CD4-positive, alpha-beta T cell (primary cell): Measurements from ENCODE around the gene TPSAB1. TPM values are rescaled to one million over a fixed set of nuclear protein-coding genes. Genes with fewer than 3 reads are reported as not detected.

Experiments used
- ATAC-seq: fragments of 200-7000 bp; cut with Tn5 transposase; one replicate; pipeline ENCODE4 v1.10.0; 2022; ENCODE audit warnings: mild to moderate bottlenecking; ENCODE audit not compliant: poor library complexity
- CTCF ChIA-PET: fragments of 350-600 bp; sonication (Branson Sonifier 250); formaldehyde crosslinking; loops from one replicate; lab custom pipeline; 2021; ENCODE audit warnings: antibody characterized with exemption, inconsistent platforms; lab: Charles Lee
- POLR2A ChIA-PET: fragments of 350-600 bp; sonication (Branson Sonifier 250); formaldehyde crosslinking; loops from one replicate; lab custom pipeline; 2021; ENCODE audit warnings: antibody characterized with exemption, inconsistent platforms; lab: Charles Lee
- DNase-seq, 14 experiments: peaks; one replicate each; pipeline ENCODE4 v3.0.0-alpha.2; 2013 to 2020; ENCODE audit warnings: mixed read lengths in 2 of 14
- H3K27ac ChIP-seq, 2 donors: one replicate each; pipeline versions ENCODE4 v1.5.1 to v1.7.0; 2013; ENCODE audit warnings: low read length in 2 of 2, low read depth in 1 of 2, mild to moderate bottlenecking in 1 of 2
- H3K27me3 ChIP-seq, 2 experiments: 1 replicate in 1 of 2; 2 replicates in 1 of 2; pipeline versions ENCODE4 v1.6.1 to v1.7.0; 2013; ENCODE audit warnings: low read length in 2 of 2, control low read depth in 1 of 2, mild to moderate bottlenecking in 1 of 2, moderate library complexity in 1 of 2; ENCODE audit not compliant: insufficient read depth in 2 of 2, control insufficient read depth in 1 of 2
- H3K36me3 ChIP-seq: one replicate; pipeline ENCODE4 v1.6.1; 2013; ENCODE audit warnings: low read length, control low read depth; ENCODE audit not compliant: insufficient read depth
- H3K4me1 ChIP-seq: one replicate; pipeline ENCODE4 v1.6.1; 2013; ENCODE audit warnings: low read length, control low read depth; ENCODE audit not compliant: insufficient read depth
- H3K4me3 ChIP-seq: one replicate; pipeline ENCODE4 v1.5.1; 2013; ENCODE audit warnings: mild to moderate bottlenecking, low read length, moderate library complexity
- H3K9me3 ChIP-seq, 2 experiments: 1 replicate in 1 of 2; 2 replicates in 1 of 2; pipeline versions ENCODE4 v1.6.1 to v1.7.0; 2013; ENCODE audit warnings: low read length in 2 of 2, mild to moderate bottlenecking in 2 of 2, control low read depth in 1 of 2, moderate library complexity in 1 of 2; ENCODE audit not compliant: control insufficient read depth in 1 of 2, insufficient read depth in 1 of 2
- H3K27ac Mint-ChIP-seq: one replicate; pipeline ENCODE4 v1.8.0; 2020; ENCODE audit warnings: mixed read lengths
- H3K27me3 Mint-ChIP-seq: one replicate; pipeline ENCODE4 v1.8.0; 2021; ENCODE audit warnings: mixed read lengths
- H3K36me3 Mint-ChIP-seq: one replicate; pipeline ENCODE4 v1.8.0; 2021; ENCODE audit warnings: low read depth, mixed read lengths
- H3K4me1 Mint-ChIP-seq: one replicate; pipeline ENCODE4 v1.8.0; 2021; ENCODE audit warnings: low read depth, mixed read lengths
- H3K4me3 Mint-ChIP-seq: one replicate; pipeline ENCODE4 v1.8.0; 2020; ENCODE audit warnings: mild to moderate bottlenecking, mixed read lengths
- H3K9me3 Mint-ChIP-seq: one replicate; pipeline ENCODE4 v1.8.0; 2020; ENCODE audit warnings: mixed read lengths
- intact Hi-C, 2 experiments: fragments of 100-400 bp; cut with DNase I in 1 of 2; cut with micrococcal nuclease in 1 of 2; formaldehyde crosslinking; loops; one replicate each; pipeline versions ENCODE4 v1.15.1 to v1.9.0; 2023 to 2025; cut with DNase I, micrococcal nuclease
- total RNA-seq, 174 experiments: library from RNA in 2 of 174; stranded (reverse) in 2 of 174; gene quantifications; one replicate each; pipeline ENCODE4 v1.2.3 and lab custom pipeline; 2021 to 2026
- TF ChIP-seq, protein P1 (sequence below): fragments of 200-600 bp; IDR thresholded peaks from one replicate; pipeline ENCODE4 v1.8.0; 2022; ENCODE audit warnings: antibody characterized with exemption, mild to moderate bottlenecking

TPSAB1 gene
- total RNA-seq, 2 experiments from 2014 or later = 0.22 TPM; not detected in 1

DNA sequence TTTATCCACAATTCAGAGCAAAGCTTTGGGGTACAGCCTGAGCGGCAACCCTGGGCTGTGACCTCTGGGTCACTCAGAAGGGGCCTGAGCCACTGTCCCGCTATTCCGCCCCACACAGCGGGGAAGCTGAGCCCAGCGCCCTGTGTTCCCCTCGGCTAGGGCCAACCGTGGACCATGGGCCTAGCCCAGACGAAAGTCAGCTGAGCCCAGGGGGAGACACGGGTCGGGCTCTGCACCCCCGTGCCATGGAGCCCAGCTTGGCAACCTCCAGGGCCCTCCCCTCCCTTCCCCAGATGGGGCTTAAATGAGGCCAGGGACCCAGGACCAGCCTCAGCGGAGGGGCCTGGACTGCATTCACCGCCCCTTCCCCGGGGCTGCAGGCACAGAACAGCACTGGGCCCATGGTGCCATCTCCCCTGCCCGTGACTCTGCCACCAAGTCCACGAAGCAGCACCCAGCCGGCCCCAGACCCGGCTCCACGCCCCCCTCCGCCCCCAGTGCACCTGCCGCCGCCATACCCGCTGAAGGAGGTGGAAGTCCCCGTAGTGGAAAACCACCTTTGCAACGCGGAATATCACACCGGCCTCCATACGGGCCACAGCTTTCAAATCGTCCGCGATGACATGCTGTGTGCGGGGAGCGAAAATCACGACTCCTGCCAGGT, 17.2 kb downstream of the TPSAB1 start:
- Histone ChIP-seq H3K27me3 (peaks cover 30 to 36% of the 10 kb centered on the region in 2 experiments), H3K9me3 (peaks cover 0 to 11% of the 10 kb centered on the region in 2 experiments), H3K27ac (no peak overlapping the region), H3K4me1 (peaks cover 11% of the 10 kb centered on the region), H3K36me3 (no peaks in the 10 kb centered on the region), H3K4me3 (no peak overlapping the region)
- peaks cover 23% of the 10 kb centered on the region for H3K27me3 Mint-ChIP-seq
- H3K36me3 Mint-ChIP-seq = no peaks in the 10 kb centered on the region
- peaks cover 5% of the 10 kb centered on the region for H3K4me1 Mint-ChIP-seq
- ATAC-seq = no peak
- H3K4me3 Mint-ChIP-seq = no peak overlapping the region
- H3K27ac Mint-ChIP-seq = no peak overlapping the region
- DNase-seq = no peak
- no peaks in the 10 kb centered on the region for H3K9me3 Mint-ChIP-seq
- CTCF ChIA-PET = no interaction called here
- POLR2A ChIA-PET = no interaction called here
- TF ChIP-seq, protein P1, sequence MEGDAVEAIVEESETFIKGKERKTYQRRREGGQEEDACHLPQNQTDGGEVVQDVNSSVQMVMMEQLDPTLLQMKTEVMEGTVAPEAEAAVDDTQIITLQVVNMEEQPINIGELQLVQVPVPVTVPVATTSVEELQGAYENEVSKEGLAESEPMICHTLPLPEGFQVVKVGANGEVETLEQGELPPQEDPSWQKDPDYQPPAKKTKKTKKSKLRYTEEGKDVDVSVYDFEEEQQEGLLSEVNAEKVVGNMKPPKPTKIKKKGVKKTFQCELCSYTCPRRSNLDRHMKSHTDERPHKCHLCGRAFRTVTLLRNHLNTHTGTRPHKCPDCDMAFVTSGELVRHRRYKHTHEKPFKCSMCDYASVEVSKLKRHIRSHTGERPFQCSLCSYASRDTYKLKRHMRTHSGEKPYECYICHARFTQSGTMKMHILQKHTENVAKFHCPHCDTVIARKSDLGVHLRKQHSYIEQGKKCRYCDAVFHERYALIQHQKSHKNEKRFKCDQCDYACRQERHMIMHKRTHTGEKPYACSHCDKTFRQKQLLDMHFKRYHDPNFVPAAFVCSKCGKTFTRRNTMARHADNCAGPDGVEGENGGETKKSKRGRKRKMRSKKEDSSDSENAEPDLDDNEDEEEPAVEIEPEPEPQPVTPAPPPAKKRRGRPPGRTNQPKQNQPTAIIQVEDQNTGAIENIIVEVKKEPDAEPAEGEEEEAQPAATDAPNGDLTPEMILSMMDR = no peak
- intact Hi-C loops = no loop called here

DNA sequence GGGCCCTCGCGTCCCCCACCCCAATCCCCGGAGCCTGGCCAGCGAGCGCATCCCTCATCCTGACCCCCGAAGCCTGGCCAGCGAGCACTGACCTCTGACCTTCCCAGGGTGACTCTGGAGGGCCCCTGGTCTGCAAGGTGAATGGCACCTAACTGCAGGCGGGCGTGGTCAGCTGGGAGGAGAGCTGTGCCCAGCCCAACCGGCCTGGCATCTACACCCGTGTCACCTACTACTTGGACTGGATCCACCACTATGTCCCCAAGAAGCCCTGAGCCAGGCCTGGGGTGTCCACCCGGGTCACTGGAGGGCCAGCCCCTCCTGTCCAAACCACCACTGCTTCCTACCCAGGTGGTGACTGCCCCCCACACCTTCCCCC, 17.7 kb downstream of the TPSAB1 start:
- CTCF ChIA-PET = no interaction called here
- Histone ChIP-seq H3K27me3 (peaks cover 30 to 36% of the 10 kb centered on the region in 2 experiments), H3K4me1 (peaks cover 11% of the 10 kb centered on the region), H3K9me3 (peaks cover 0 to 11% of the 10 kb centered on the region in 2 experiments), H3K36me3 (no peaks in the 10 kb centered on the region), H3K27ac (no peak overlapping the region), H3K4me3 (no peak overlapping the region)
- no peaks in the 10 kb centered on the region for H3K36me3 Mint-ChIP-seq
- ATAC-seq = no peak
- TF ChIP-seq, protein P1 = no peak
- no peak overlapping the region for H3K4me3 Mint-ChIP-seq
- peaks cover 5% of the 10 kb centered on the region for H3K4me1 Mint-ChIP-seq
- H3K27me3 Mint-ChIP-seq = peaks cover 23% of the 10 kb centered on the region
- no peak for DNase-seq
- intact Hi-C loops = no loop called here
- POLR2A ChIA-PET = no interaction called here
- H3K9me3 Mint-ChIP-seq = no peaks in the 10 kb centered on the region
- H3K27ac Mint-ChIP-seq = no peak overlapping the region

DNA sequence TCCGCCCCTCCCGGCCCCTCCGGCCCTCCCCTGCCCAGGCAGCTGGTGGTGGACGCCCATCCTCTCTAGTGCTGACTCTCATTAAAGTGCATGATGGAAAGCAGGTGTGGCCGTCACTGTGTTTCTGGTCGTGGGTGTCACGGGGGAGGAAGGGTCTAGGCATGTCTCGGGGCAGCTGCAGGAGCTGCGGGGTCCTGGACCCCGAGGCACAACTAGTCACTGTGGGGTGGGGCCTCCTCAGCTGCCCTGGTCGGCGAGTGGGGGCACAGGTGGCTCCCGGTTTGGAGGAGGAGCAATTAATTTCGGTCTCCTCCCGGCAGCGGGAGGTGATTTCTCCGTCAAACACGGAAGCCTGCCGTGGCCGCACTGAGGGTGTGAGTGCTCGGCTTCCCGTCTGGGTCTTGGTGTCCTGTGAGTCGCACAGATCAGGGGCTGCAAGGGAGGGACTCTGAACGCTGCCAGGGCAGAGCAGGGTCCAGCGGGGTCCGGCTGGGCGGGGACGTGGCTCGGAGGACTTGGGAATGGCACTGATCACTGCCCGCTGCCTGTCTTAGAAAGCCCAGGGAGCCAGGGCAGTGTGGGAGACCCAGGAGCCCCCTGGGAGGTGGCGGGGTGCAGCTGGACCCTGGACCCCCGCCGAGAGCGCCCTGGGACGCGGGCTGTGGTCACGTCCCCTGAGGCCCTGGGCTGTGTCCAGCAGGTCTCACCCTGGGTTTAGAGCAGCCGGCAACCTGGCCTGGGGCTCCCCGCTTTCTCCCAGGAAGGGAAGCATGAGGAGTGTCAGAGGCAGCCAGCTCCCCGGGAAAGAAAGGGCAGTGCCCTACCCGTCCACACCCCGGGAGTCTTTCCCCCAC, 18.6 kb downstream of the TPSAB1 start:
- Mint-ChIP-seq H3K9me3 (no peaks in the 10 kb centered on the region), H3K27me3 (peaks cover 23% of the 10 kb centered on the region), H3K27ac (no peak overlapping the region), H3K4me3 (no peak overlapping the region), H3K4me1 (peaks cover 5% of the 10 kb centered on the region), H3K36me3 (no peaks in the 10 kb centered on the region)
- H3K27me3 ChIP-seq = peaks cover 30 to 36% of the 10 kb centered on the region in 2 experiments
- no peak for ATAC-seq
- CTCF ChIA-PET = no interaction called here
- POLR2A ChIA-PET = no interaction called here
- intact Hi-C loops = no loop called here
- H3K4me3 ChIP-seq = peak overlapping the region; percentile 5
- no peaks in the 10 kb centered on the region for H3K36me3 ChIP-seq
- peaks cover 11% of the 10 kb centered on the region for H3K4me1 ChIP-seq
- peak in 2 of 14 experiments; percentile 3 to 7 for DNase-seq
- H3K9me3 ChIP-seq = peaks cover 0 to 11% of the 10 kb centered on the region in 2 experiments
- no peak overlapping the region for H3K27ac ChIP-seq
- TF ChIP-seq, protein P1 = no peak
